UCSD-AML1 (cell line): Measurements from ENCODE around the gene RBFA.

ENCODE experiments used
- DNase-seq: peaks from one replicate; lab custom pipeline; 2025; ENCODE audit not compliant: unreplicated experiment; lab: John Stamatoyannopoulos, UW

RBFA gene

GRCh38 chr18:80070825-80071224 lies 36.6 kb downstream of the RBFA start:
- DNase-seq = no peak

GRCh38 chr18:80074183-80074582 lies 39.9 kb downstream of the RBFA start:
- DNase-seq = no peak

GRCh38 chr18:80074697-80075096 lies 40.5 kb downstream of the RBFA start:
- DNase-seq = no peak

- DNase-seq = no peak
These were observed 41.7 kb downstream of the RBFA start for GRCh38 chr18:80075940-80076339.

GRCh38 chr18:80076379-80076778 lies 42.1 kb downstream of the RBFA start:
- DNase-seq = no peak

GRCh38 chr18:80077873-80078272 lies 43.6 kb downstream of the RBFA start:
- DNase-seq = no peak
